Amygdala (tissue), 56 donors: ENCODE measurements around the gene ARSJ.
"Not testable (repeated sequence)": the region's sequence is repeated elsewhere in the genome, so short reads cannot be mapped to it uniquely, and the experiment has no call there.

Source experiments
- DNase-seq, 56 donors: peaks; one replicate each; lab custom pipeline; 2025; lab: John Stamatoyannopoulos, UW

Gene ARSJ

DNA sequence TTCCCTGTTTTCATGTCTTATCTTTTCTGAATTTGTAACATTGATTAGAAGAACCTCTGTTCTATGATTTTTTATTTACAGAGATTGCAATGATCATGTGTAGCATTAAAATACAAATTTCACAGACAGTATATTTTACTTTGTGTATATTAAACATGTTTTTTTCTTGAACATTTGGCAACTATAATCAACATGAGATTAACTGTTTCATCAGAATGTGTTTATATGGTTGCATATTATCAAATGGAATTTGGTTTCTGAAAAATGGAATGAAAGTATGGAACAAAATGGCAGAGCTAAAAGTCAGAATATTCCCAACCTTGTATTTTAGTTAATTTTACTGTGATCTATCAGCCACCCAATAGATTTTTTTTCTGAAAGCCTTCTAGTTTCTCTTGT, 19.9 kb downstream of the ARSJ start:
- no peak for DNase-seq

DNA sequence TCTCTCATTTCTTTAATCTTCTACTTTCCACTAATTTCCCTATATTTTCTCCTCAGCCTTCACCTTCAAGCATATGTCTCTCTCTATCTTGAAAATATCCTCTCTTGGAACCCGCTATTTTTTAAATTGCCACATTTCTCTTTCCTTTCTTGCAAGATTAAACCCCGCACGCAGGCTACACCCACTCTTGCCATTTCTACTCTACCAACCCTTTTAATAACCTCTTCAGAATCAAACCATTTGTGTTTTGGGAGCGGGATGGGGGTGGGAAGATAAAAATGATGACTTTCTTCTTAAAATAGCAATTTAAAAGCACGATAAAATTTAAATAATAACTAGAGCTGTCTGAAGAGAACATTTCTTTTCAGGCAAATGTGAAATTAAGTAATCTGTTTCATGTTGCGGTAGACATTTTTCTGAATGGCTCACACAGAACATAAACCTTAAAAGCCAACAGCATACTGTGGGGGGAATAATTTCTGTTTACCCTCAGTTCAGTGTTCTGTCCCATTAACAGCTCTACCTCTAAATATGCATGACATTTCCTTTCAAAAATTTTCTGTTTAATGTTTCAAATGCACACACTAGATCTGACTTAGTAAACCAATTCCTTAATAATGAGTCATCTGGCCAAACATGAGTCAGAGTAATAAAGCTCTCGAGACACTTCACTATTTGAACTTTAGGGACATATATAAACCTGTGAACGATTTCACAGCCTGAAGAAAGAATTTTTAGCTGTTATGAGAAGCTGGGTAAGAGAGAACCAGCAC, 20.5 kb downstream of the ARSJ start:
- DNase-seq, result peak in 2 of 56 donors; percentile 2

DNA sequence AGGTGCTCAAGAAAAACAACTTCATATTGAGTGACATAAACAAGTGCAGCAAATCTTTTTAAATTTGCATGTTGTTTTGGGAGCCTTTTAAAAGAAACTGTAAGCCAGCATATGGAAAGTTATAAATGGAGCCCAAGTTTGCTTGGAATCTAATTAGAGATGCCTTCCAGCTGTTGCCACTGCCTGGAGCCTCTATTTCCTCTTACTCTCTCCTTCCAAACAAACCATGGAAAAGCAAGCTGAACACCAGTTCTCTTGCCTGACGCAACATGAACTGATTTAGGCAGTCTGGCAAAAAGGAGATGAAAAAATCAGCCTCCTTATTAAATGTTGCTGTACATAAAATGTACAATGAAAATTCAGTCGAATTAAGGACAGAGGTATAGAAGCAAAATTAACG, 21.5 kb downstream of the ARSJ start:
- DNase-seq, result no peak

DNA sequence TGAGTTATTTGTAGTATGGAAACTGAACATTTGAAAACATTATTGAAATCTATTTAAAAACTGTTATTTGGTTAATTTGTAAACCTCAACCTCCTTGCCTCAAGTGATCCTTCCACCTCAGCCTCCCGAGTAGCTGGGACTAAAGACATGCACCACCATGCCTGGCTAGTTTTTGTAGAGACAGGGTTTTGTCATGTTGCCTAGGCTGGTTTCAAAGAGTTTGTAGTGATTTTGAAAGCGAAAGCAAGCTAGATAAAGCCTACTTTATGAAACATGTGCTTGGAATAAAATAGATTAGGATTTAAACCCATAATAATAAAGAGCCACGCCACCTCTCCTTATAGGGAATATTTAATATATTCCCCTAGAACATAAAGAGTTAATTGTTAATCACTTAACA, 23.5 kb downstream of the ARSJ start:
- DNase-seq, result no peak

DNA sequence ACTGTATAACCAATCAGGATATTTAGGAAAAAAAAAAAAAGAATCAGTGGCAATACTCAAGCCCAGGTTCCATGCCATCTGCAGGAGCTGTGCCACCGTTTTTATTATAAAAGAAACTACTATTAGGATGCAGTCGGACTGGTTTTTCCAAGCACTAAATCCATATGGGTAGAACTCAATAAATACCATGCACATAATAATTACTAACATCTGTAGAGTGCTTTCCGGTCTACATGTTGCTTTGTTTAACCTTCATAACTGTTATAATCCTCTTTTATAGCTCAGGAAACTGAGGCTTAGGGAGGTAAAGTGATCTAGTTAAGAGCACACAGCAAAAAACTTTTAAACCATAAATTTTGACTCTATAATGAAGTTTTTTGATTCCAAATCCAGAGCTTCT, 24.0 kb downstream of the ARSJ start:
- no peak for DNase-seq

DNA sequence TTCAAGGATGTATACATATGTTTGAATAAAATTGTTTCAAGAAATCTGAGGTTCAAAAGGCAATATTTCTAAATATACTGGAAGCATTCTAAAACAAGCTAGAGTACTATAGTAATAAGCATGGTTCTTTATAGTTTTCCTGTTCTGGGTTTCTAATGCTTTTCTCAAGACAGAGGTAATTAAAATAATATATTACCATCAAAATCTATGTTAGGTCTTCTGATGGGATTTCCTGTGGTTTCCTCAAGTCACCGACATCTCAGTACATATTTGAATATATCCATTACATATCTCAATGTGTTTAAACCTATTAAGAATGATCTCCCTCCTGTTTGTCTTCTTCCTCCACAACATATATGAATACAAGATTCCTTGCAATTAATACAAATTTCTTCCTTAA, 25.6 kb downstream of the ARSJ start:
- no peak for DNase-seq

DNA sequence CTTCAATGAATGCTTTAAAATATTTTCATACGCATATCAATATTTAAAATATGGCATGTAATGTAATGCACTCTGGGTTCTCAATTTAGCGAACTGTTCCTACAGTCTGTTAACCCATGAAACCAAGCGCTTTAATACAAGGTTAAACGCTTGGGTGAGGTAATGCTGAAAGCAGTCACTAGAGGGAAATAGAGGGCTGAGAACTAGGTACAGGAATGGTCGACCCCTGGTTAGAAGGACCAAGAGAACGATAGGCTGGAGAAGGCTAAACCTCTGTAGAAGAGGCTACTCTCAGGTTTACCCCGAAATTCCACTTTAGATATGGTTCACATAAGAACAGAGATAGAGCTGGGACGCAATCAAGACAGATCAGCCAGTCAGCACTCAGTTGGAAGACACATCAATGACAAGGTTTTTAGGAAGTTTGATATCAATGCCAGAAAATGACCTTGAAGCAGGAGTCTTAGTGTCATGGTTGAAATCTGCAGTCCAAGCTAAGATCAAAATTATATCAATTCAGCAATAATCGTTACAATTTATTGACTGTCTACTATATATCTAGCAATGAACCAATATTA, 26.9 kb downstream of the ARSJ start:
- no peak for DNase-seq

DNA sequence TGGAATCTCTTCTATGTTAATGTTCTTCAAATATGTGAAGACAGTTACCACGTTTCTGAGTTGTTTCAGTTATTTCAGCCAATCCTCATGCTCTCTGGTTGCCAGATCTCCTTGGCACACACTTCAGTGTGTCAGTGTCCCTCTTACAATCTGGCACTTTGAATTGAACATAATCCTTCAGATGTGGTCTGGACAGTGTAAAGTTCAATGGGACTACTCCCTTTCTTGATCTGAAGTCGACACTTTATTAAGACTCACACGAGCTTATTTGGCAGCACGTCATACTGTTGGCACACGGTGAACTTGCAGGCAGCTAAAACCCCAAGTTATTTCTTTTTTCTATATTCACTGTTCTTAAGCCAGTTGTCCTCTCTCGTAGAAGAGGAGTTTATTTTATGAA, 28.2 kb downstream of the ARSJ start:
- DNase-seq, result no peak

DNA sequence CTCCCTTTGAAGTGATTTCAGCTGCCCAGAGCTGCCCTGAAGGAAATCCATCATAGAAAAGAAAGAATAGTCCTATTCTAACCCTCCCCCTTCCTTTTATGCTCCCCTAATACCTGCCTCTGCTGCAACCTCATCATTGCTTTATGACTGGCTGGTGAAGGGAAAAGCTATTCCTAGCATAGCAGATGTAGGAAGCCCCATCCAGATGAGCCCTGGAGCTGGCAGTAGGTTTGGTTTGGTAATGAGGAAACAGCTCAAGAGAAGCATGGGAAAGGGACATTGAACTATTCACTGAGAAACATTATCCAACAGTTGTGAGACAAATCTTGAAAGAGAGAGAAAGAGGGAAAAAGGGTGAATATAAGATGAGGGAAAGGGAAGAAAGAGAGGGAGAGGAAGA, 29.2 kb downstream of the ARSJ start:
- DNase-seq, result no peak

DNA sequence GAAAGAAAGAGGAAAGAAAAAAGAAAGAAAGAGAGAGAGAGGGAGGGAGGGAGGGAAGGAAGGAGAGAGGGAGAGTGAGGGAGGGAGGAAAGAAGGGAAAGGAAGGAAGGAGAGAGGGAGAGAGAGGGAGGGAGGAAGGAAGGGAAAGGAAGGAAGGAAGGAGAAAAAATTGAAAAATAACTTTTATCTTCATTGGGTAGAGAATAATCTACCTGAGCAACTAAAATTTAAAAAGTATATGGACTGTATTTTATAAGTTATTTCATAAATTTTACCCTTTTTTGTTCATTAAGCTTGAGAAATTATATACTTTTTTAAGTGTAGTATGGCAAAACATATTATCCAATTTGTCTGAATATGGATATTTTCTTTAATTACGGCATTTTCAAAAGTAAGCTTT, 32.0 kb downstream of the ARSJ start:
- no peak for DNase-seq

DNA sequence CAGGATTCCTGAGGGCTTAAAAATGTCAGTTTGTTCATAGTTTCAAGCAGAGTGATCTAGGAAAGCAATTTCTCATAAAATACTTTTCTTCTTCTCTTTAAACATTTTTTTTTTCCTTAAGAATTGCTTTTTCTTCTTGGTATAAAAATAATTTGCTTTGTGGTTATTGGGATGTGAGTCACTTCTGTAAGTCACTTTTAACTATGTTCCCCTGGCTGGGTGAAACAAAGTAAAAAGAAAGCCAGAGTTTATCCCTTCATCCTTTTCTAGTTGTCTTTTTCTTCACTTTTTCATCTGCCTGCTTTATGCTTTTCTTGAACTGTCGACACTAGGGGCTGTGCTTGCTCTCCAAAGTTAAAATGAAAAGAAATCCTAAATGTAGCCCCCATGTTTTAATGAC, 33.5 kb downstream of the ARSJ start:
- DNase-seq, result no peak

DNA sequence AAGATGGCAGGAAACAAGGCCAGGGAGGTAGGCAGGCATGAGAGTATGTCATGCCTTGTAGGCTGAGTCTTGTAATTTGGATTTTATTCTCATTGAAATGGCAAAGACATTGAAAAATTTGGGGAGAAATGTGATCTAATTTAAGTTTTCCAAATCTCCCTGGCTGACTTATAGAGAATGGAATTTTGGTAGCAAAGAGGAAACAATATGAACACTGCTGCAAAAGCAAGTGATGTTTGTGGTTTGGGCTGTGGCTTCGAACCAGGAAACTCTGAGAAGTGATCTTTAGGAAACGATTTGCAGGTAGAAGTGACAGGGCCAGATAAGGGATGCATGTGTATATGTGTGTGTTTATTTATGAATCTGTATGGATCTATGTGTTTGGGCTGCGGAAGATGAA, 35.6 kb downstream of the ARSJ start:
- no peak for DNase-seq

DNA sequence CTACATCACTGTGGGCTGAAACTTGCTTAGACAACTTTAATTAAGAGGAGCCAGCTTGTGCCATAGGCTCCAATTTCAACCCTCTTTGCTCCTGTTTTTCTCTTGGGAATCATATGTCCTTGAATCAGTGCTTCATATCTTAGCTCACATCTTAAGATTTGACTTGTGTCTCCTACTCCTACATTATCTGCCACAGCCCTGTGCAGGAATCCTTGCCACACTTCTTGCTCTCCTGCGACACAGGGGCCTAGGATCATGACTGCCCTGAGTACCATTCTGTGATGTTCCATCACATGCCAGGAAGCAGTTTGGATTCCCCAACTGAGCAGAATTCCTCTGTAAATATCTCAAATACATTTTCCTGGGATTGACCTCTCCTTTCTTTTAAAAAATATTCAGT, 36.4 kb downstream of the ARSJ start:
- no peak for DNase-seq

DNA sequence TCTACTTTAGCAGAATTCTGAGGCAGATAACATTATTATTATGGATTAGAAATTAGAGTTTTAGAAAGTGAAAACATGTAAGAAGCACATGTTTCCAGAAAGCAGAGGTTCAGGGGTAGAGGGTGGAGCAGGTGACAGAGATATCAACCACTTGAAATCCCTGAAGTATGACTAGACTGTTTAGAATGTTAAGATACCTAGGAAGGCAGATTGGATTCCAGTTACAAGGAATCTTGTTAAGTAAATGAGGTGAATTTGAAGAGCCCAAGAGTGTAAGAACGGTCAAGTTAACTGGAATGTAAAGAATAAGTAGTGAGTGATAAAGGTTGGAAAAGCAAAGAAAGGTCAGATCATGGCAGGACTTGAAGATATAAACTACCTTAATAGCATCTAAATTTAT, 37.6 kb downstream of the ARSJ start:
- no peak for DNase-seq

DNA sequence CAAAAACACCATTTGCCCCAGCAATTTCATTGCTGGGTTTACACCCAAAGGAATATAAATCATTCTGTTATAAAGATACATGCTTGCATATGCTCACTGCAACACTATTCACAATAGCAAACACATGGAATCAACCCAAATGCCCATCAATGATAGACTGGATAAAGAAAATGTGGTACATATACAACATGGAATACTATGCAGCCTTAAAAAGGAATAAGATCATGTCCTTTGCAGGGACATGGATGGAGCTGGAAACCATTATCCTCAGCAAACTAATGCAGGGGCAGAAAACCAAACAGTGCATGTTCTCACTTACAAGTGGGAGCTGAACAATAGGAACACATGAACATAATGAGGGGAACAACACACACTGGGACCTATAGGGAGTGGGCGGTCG, 39.3 kb downstream of the ARSJ start:
- DNase-seq, result not testable (repeated sequence)

DNA sequence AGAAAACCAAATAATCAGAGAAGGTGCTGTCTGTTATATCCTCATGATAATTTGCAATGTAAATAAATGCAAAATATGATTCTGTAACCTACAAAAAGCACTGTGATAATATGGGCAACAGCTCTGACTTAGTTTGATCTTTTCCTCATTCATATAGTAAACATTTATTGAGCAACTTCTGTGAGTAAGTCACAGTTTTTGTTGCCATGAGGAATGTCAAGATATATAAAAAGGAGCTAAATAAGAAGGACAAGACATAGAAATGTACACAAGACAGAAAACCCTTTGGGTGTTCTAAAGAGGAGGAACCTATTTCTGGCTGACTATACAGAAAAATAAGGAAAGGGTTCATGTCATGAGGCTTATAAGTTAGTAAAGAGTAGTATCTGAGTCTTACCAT, 44.3 kb downstream of the ARSJ start:
- no peak for DNase-seq

DNA sequence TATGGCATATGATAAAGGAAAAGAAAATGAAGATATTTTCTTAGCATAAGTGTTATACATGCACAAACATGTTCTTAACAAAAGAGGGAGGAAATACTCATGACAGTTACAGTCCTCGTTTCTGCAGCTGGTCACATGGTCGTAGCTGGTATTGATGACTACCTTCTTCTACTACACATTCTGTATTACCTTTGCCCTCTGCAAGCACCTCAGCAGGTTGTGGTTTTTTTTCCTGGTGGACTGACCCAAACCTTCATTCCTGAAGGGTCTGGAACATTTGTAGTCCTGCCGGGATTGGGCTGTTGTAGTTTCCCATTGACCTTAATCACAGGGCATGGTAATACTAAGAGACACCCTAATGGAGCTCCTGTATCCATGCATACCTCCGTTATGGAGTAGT, 54.7 kb downstream of the ARSJ start:
- DNase-seq, result not testable (repeated sequence)

DNA sequence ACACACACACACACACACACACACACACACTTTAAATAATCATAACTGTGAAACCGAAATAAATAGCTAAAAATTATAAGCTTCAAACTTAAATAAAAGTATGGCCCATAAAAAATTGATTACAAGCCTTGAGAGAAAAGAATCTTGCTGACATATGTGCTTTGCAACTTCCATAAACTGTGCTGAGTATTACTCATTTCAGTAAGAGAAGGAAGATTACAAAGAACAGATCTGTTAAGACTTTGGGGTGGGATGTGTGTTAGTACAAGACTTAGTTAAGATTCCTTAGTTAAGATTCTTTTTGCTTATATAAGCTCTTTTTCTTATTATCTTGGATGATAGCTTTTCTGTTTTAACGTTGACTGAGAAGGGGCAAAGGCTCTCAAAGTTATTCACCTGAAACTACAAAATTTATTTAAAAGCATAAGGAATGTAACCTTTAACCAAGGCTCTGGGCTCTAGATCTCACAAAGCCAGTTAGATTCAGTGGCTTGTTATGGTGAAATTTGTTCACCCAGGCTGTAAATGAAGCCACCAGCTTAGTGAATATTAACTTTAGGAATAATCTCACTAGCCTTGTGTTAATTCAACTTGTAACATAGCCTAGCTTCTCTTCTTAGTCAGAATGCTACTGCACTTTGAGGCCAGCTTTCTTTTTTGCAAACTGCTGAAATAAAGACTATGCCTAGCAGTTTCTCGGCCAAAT, 58.2 kb downstream of the ARSJ start:
- no peak for DNase-seq

DNA sequence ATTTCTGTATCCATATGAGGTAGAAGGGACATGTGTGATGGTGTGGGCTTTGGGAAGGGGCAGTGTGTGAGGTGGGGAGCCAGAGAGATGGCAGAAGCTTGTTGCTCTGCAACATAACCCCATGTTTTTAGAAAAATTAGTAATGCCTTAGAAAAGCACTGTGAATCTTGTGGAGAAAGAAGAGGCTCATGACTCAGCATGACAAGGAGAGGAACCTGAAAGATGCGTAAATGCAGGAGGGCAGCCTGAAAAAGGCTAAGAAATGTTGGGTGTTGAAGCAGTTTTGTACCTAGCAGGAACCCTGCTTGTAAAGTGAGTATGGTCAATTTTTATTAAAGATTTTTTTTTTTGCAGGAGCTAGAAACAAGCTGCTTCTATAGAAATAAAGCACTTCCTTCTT, 59.8 kb downstream of the ARSJ start:
- no peak for DNase-seq

DNA sequence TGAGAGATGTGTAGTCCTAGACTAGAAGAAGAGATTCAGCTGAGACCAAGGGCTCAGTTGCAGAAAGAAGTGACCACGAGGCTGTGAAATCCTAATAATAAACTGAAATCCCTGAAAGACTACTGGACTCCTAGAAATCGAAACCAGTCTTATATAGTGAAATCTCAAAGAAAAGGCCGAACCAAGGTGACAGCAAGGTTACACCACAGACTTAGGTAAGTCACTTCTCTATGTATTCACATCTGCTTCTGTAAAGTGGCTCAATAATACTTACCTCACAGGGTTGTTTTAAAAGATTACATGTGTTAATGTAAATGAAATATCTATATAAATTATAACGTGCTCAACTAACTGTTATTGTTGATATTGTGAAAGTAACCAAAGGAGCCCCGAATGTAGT, 60.3 kb downstream of the ARSJ start:
- DNase-seq, result no peak

DNA sequence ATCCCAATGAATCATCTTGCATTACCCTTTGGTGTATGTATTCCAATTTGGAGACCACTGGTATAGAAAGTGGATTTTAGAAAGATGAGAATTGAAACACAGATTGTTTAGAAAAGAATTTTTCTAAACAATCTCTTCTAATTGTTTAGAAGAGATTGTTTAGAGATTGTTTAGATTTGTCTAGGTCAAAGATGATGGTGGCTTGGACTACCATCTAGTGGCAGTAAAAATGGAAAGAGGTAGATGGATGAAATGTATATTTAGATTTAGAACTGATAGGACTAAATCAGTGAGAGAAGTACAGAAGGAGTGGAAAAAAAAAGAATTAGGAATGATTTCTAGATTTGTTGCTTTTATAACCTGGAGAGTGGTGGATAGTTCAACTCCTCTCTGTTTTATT, 70.6 kb downstream of the ARSJ start:
- no peak for DNase-seq

DNA sequence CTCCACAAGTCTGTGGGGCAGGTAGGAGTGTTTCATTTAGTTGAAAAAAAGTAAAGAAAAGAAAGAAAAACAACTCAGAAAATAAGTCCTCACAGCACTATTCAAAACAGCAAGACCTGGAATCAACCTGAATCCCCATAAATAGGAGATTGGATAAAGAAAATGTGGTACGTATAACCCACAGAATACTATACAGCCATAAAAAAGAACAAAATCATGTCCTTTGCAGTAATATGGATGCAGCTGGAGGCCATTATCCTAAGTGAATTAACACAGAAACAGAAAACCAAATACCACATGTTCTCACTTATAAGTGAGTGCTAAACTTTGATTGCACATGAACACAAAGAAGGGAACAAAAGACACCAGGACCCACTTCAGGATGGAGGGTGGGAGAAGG, 71.9 kb downstream of the ARSJ start:
- no peak for DNase-seq
